ENCODE measurements around the gene ARPC2.
A peak's percentile ranks its signal among the peaks of the same experiment; 100 is the strongest.
"Not testable (repeated sequence)": the region's sequence is repeated elsewhere in the genome, so short reads cannot be mapped to it uniquely, and the experiment has no call there.

The ARPC2 gene

GRCh38 chr2:218271487-218271797 is 54.5 kb downstream of the ARPC2 start:
- DNase-seq (ENCODE audit: low spot score): no peak

GRCh38 chr2:218271865-218272530 is 55.0 kb downstream of the ARPC2 start:
- no peak for DNase-seq (ENCODE audit: low spot score)

- DNase-seq (ENCODE audit: low spot score): peak; percentile 84
Measured at GRCh38 chr2:218272531-218273212, 55.7 kb downstream of the ARPC2 start.

DNA sequence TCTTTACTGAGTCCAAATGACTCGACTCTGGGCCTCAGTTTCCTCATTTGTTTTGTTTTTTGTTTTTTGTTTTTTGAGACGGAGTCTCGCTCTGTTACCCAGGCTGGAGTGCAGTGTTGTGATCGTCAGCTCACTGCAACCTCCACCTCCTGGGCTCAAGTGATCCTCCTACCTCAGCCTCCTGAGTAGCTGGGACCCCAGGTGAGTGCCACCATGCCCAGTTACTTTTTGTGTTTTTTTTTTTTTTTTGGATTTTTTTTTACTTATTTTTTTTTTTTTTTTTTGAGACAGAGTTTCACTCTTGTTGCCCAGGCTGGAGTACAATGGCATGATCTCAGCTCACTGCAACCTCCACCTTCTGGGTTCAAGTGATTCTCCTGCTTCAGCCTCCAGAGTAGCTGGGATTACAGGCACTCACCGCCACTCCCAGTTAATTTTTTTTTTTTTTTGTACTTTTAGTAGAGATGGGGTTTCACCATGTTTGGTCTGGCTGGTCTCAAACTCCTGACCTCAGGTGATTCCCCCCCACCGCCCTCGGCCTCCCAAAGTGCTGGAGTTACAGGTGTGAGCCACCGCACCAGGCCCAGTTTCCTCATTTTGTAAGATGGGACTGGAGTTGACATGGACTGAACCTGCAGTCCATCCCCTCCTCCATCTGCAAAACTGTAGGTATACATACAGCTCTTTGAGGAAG is 56.4 kb downstream of the ARPC2 start:
- DNase-seq (ENCODE audit: low spot score): not testable (repeated sequence)

DNA sequence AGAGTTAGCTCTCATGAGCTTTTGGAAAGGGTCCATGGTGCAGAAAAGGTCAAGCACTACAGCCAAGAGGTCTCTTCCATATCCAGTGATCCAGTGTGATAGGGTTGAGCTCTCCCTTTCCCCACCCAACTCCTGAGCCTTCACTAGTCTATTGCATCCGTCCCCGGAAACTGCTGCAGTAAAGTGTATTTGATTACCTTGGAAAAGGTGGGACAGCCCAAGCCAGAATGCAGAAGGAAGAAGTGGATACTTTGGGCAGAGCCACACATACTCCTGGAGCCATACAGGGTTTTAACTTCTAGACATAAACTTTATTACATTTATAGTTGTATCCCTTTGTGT is 56.9 kb downstream of the ARPC2 start:
- DNase-seq (ENCODE audit: low spot score): no peak

- DNase-seq (ENCODE audit: low spot score): no peak
Measured at GRCh38 chr2:218274586-218274985, 57.6 kb downstream of the ARPC2 start.

DNA sequence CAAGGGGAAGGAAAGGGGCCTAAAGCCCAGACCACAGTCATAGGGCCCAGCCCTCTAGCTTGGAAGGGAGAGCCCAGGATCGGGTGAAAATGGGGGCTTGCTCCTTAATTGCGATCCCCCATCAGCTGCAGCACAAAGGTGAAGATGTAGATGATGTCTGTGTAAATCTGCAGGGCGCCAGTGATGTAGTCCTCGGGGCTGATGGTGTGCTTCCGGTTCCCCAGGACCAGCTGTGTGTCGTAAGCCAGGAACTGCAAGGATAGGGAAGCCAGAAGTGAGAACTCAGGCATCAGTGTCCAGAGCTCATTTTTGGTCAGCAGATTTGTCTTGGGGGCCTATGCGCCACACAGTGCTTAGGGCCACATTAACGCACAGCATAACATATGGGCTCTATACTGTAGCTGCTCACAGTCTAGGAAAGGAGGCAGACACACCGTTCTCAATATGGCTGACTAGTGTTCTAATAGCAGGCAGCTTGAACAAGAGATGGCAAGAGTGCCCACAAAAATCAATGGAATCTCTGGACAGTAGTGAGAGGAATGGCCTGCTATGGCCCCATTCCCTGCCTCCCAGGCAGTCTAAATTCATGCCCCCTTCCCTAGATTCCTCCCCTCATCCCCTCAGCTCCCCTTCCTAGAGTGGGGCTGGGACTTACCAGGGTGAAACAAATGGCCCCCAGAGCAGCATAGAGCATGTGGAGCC is 58.5 kb downstream of the ARPC2 start:
- DNase-seq (ENCODE audit: low spot score): no peak

GRCh38 chr2:218276986-218277755 is 60.2 kb downstream of the ARPC2 start:
- no peak for DNase-seq (ENCODE audit: low spot score)

- no peak for DNase-seq (ENCODE audit: low spot score)
Measured at GRCh38 chr2:218277921-218278320, 60.9 kb downstream of the ARPC2 start.

DNA sequence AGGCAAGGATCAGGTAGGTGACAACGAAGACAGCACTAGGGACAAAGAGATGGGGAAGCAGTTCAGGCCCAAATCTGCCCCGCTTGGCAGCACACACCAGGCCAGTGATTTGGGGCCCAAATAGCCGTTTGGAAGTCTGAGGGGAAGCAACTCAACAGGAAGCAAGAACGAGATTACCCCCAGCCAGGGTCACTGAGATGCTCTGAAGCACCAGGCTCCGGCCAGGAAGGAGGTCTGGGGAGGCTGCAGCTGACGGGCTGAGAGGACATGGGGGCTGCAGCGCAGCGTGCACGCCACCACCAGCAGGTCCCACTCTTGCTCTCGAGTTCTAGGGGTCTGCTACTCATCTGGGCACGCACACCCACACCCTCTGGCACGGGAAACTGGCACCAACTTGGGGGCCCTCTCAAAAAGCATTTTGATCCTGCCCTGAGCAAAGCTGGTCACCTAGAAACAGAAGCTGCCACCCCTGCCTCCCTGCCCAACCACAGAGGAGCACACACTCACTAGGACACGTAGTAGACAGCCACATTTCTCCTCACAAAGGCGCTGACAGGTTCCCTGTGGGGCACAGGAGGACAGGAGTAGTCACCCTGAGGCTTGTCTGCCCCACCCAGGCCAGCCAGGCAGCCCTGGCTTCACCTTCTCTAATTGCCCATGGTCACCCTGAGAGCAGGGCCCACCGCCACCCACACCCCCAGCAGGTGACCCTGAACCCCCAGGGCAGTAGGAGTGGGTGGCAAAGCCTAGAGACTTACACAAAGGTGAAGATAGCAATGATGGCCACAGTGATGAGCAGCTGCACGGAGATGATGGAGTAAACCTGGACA is 61.8 kb downstream of the ARPC2 start:
- no peak for DNase-seq (ENCODE audit: low spot score)

GRCh38 chr2:218280260-218280870 is 63.4 kb downstream of the ARPC2 start:
- no peak for DNase-seq (ENCODE audit: low spot score)

DNA sequence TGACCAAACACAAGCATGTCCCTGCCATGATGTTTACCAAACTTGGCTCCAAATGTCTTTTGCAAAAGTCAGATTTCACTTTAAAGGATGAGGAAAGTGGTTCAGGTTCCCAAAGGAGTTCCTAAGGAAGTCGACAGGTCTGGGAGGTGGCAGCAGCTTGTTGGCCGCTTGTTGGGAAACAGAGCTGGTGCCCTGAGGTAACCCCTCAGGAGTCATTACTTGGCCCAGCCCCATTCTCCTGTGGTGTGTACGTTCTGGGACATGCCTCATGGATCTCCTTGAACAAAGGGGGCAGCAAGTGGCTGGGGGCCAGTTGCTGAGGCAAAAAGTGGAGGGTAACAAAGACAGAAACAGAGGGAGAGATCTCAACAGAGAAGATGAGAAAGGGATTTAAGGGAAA is 64.5 kb downstream of the ARPC2 start:
- DNase-seq (ENCODE audit: low spot score): no peak

DNA sequence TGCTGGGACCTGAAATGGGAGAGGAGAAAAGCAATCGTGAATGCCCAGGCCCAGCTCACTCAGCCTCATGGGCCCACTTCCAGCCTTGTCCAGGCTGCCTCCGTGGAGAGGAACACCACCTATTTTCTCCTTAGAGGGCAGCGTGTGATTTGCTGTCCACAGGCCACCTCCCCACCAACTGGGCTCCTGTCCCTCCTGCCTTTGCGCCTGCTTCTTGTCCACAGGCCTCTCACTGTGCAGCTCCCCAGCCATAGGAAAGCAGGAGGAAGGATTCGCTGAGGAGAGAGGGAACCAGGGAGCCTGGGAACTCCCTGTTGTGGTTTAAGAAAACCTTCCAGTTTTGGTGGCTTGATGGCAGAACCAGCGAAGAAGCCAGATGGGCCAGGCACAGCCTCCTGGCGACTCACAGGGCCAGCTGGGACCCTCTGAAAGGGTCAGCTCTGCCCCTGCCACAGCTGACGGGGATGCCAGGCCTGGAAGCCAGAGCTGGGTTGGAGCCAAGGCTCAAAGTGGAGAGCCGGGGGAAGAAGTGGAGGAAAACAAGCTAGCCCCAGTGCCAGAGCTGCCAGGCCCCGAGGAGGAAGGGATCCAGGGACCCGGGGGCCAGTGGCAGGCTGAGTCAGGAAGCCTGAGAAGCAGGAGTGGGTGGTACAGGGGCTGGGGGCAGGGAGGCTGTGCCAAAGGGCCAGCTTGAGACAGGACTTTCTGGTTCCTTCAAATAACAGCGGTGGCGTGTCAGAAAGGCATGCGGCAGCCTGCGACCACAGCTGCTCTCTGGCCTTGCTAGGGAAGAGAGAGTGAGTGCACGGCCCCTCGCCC is 65.4 kb downstream of the ARPC2 start:
- no peak for DNase-seq (ENCODE audit: low spot score)

- DNase-seq (ENCODE audit: low spot score): no peak
Measured at GRCh38 chr2:218284106-218284811, 67.3 kb downstream of the ARPC2 start.

- no peak for DNase-seq (ENCODE audit: low spot score)
Measured at GRCh38 chr2:218285604-218286003, 68.6 kb downstream of the ARPC2 start.

DNA sequence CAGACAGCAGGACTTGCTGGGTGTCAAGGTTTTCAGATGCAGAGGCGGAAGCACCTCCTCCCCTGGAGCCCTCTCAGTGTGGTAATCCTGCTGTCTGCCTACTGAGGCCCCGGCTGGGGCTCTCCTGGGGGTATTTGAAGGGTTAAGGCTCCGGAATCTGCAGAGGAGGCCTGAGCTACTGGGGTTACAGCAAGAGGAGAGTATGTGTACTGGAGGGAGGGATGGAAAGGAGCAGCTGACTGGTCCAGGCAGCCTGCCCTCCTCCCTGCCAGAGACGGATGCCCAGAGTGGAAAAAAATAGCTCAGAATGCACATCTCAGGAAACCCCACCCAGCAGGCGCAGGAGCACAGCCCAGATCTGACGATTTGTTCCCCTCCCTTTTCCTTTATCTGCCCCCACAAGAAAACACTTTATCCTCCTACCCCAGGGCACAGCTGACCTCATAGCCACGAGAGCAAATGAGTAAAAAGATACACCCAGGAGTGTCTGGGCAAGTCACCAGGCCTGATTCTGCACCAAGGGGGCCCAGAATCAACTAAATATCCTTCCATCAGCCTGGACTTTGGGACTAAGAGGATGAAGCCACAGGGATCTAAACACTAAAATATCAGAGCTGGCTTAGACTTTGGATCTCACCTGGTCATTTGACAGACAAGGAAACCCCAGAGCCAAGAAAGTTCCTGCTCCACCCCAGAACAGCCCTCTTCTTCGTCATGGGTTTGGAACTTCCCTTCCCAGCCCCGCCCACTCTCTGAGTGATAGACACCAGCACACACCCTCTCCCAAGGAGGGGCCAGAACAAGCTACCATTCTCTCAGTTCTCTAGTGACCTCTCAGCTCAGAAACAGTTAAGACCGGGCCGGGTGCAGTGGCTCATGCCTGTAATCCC is 69.8 kb downstream of the ARPC2 start:
- DNase-seq (ENCODE audit: low spot score): peak; percentile 95

GRCh38 chr2:218289639-218290315 is 72.8 kb downstream of the ARPC2 start:
- DNase-seq (ENCODE audit: low spot score): no peak

Data from RKO (cell line).